ENCODE results near the gene GATM. TPM values are rescaled to one million over a fixed set of nuclear protein-coding genes. Genes with fewer than 3 reads are reported as not detected.

The GATM gene
- total and polyA plus RNA-seq, 2 donors from 2014 or later: 79.5 to 421 TPM

DNA sequence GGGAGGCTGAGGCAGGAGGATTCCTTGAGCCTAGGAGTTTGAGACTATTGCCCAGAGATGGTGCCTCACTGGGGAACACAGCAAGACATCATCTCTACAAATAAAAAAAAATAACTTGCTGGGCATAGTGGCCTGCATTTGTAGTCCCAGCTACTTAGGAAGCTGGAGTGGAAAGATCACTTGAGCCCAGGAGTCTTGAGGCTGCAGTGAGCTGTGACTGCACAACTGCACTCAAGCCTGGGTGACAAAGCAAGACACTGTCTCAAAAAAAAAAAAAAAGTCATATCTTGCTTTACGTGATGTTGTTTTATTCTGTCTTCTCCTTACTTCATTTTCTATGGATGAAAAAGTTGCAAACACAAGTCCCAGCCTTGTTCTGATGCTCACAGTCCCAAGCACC, 14.1 kb downstream of the GATM start:
- FAIRE-seq: no peak
- Histone ChIP-seq H3K9ac (ENCODE audit: low read length in 3 of 3) (no peak overlapping the region), H3K27ac (ENCODE audit: low read depth in 2 of 2, low read length in 2 of 2) (peak overlapping the region in 1 of 2 donors; percentile 23), H3K4me3 (ENCODE audit: low read length in 3 of 3) (no peak overlapping the region), H3K27me3 (ENCODE audit: control insufficient read depth, insufficient read depth, low read length) (no peaks in the 10 kb centered on the region), H3K9me3 (ENCODE audit: control insufficient read depth in 2 of 3, insufficient read depth in 1 of 3, low read length in 3 of 3) (no peaks in the 10 kb centered on the region), H3K4me1 (ENCODE audit: control insufficient read depth in 2 of 3, insufficient read depth in 2 of 3, low read depth in 1 of 3, low read length in 3 of 3) (peaks cover 0 to 31% (median 14%) of the 10 kb centered on the region in 3 donors), H3K36me3 (ENCODE audit: control insufficient read depth in 2 of 3, insufficient read depth in 3 of 3, low read length in 3 of 3) (peaks cover 0 to 36% (median 10%) of the 10 kb centered on the region in 3 donors)
- TF ChIP-seq, protein P1, sequence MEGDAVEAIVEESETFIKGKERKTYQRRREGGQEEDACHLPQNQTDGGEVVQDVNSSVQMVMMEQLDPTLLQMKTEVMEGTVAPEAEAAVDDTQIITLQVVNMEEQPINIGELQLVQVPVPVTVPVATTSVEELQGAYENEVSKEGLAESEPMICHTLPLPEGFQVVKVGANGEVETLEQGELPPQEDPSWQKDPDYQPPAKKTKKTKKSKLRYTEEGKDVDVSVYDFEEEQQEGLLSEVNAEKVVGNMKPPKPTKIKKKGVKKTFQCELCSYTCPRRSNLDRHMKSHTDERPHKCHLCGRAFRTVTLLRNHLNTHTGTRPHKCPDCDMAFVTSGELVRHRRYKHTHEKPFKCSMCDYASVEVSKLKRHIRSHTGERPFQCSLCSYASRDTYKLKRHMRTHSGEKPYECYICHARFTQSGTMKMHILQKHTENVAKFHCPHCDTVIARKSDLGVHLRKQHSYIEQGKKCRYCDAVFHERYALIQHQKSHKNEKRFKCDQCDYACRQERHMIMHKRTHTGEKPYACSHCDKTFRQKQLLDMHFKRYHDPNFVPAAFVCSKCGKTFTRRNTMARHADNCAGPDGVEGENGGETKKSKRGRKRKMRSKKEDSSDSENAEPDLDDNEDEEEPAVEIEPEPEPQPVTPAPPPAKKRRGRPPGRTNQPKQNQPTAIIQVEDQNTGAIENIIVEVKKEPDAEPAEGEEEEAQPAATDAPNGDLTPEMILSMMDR (IDR thresholded peaks at IDR 0.05; ENCODE audit: borderline replicate concordance, extremely low read depth, insufficient read depth): no peak
- no peak for DNase-seq
- intact Hi-C loops (cut with DNase I): no loop called here

DNA sequence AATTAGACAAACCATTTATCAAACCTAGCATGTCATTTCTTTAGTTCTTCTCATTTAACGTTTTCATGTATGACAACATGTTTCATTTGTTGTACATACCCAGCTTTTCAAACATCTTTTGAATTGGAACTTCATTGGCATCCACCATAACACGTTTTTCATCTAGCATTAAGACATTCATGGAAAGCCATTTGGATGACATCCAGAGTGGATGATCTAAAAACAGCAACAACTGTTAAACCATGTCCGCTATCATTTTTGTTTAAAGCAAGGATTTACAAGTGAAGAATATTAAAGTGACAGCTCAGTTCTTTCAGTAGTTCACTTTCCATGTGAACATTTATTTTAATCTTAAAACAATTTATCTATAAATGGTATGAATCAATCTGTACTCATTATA, 14.5 kb downstream of the GATM start:
- H3K27me3 ChIP-seq (ENCODE audit: control insufficient read depth, insufficient read depth, low read length): no peaks in the 10 kb centered on the region
- FAIRE-seq (no peak), DNase-seq (no peak)
- H3K4me3 ChIP-seq (ENCODE audit: low read length in 3 of 3): no peak overlapping the region
- intact Hi-C loops (cut with DNase I): no loop called here
- no peaks in the 10 kb centered on the region for H3K9me3 ChIP-seq (ENCODE audit: control insufficient read depth in 2 of 3, insufficient read depth in 1 of 3, low read length in 3 of 3)
- H3K36me3 ChIP-seq (ENCODE audit: control insufficient read depth in 2 of 3, insufficient read depth in 3 of 3, low read length in 3 of 3): peaks cover 0 to 37% (median 10%) of the 10 kb centered on the region in 3 donors
- peaks cover 0 to 35% (median 14%) of the 10 kb centered on the region in 3 donors for H3K4me1 ChIP-seq (ENCODE audit: control insufficient read depth in 2 of 3, insufficient read depth in 2 of 3, low read depth in 1 of 3, low read length in 3 of 3)
- H3K27ac ChIP-seq (ENCODE audit: low read depth in 2 of 2, low read length in 2 of 2): peak overlapping the region in 1 of 2 donors; percentile 23
- TF ChIP-seq, protein P1 (IDR thresholded peaks at IDR 0.05; ENCODE audit: borderline replicate concordance, extremely low read depth, insufficient read depth): no peak
- H3K9ac ChIP-seq (ENCODE audit: low read length in 3 of 3): no peak overlapping the region

DNA sequence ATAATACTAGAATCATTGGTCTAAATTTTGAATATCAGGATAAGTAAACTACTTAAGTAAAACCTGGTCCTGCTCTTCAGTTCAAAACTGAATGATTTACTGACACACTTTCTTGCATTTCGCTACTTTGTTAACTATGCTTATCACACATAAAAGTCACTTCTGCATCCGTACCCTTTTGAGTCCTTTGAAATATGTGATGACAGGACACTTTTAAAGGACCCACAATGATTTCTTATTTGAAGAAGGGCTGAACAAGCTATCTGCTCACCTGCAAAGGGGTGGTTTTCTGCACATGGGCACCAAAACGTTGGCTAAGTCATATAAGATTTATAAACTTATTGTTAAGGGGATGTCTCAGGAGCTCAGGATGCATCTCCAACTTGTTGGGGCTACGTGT, 15.0 kb downstream of the GATM start:
- peaks cover 0 to 34% (median 10%) of the 10 kb centered on the region in 3 donors for H3K36me3 ChIP-seq (ENCODE audit: control insufficient read depth in 2 of 3, insufficient read depth in 3 of 3, low read length in 3 of 3)

More for the DNA sequence above, 15.0 kb downstream of the GATM start:
- H3K27me3 ChIP-seq (ENCODE audit: control insufficient read depth, insufficient read depth, low read length): no peaks in the 10 kb centered on the region
- no peak for FAIRE-seq
- no peak overlapping the region for H3K27ac ChIP-seq (ENCODE audit: low read depth in 2 of 2, low read length in 2 of 2)
- H3K9ac ChIP-seq (ENCODE audit: low read length in 3 of 3): no peak overlapping the region
- DNase-seq: no peak
- TF ChIP-seq, protein P1 (IDR thresholded peaks at IDR 0.05; ENCODE audit: borderline replicate concordance, extremely low read depth, insufficient read depth): no peak
- no peaks in the 10 kb centered on the region for H3K9me3 ChIP-seq (ENCODE audit: control insufficient read depth in 2 of 3, insufficient read depth in 1 of 3, low read length in 3 of 3)
- H3K4me1 ChIP-seq (ENCODE audit: control insufficient read depth in 2 of 3, insufficient read depth in 2 of 3, low read depth in 1 of 3, low read length in 3 of 3): peaks cover 0 to 35% (median 14%) of the 10 kb centered on the region in 3 donors
- intact Hi-C loops (cut with DNase I): no loop called here
- no peak overlapping the region for H3K4me3 ChIP-seq (ENCODE audit: low read length in 3 of 3)

Measured in kidney (tissue), 14 donors.